Measurements from ENCODE around the gene EHD4.

The EHD4 gene

GRCh38 chr15:41943543-41944312, 28.6 kb downstream of the EHD4 start:
- no peak for ATAC-seq
- no peak for DNase-seq (ENCODE audit: low spot score in 2 of 2)
- H3K27ac Mint-ChIP-seq = peak overlapping the region; percentile 68
- peaks cover 33% of the 10 kb centered on the region for H3K4me1 Mint-ChIP-seq
- peaks cover 64% of the 10 kb centered on the region for H3K36me3 Mint-ChIP-seq
- H3K4me3 Mint-ChIP-seq = no peak overlapping the region
- no peaks in the 10 kb centered on the region for H3K9me3 Mint-ChIP-seq

DNA sequence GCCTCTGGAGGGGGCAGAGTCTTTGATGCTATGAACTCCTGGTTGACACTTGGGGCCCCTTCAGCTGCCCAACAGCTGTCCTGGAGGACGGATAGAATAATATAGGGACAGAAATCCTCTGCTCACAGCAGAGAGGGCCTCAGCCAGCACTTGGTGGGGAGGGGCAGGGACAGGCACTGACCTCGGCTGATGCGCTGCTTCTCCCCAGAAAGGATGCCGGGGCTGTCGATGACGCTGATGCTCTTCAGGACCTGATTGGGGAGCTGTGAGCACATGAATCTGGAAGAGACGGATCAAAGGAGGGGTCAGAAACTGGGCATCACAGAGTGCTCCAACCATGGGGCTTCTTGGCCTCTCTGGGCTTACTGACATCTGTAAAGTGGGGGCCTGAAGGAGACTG, 29.5 kb downstream of the EHD4 start:
- ATAC-seq (no peak), DNase-seq (ENCODE audit: low spot score in 2 of 2) (no peak)
- peaks cover 64% of the 10 kb centered on the region for H3K36me3 Mint-ChIP-seq
- H3K4me3 Mint-ChIP-seq = no peak overlapping the region
- H3K4me1 Mint-ChIP-seq = peaks cover 34% of the 10 kb centered on the region
- no peaks in the 10 kb centered on the region for H3K9me3 Mint-ChIP-seq
- H3K27ac Mint-ChIP-seq = peak overlapping the region; percentile 68

DNA sequence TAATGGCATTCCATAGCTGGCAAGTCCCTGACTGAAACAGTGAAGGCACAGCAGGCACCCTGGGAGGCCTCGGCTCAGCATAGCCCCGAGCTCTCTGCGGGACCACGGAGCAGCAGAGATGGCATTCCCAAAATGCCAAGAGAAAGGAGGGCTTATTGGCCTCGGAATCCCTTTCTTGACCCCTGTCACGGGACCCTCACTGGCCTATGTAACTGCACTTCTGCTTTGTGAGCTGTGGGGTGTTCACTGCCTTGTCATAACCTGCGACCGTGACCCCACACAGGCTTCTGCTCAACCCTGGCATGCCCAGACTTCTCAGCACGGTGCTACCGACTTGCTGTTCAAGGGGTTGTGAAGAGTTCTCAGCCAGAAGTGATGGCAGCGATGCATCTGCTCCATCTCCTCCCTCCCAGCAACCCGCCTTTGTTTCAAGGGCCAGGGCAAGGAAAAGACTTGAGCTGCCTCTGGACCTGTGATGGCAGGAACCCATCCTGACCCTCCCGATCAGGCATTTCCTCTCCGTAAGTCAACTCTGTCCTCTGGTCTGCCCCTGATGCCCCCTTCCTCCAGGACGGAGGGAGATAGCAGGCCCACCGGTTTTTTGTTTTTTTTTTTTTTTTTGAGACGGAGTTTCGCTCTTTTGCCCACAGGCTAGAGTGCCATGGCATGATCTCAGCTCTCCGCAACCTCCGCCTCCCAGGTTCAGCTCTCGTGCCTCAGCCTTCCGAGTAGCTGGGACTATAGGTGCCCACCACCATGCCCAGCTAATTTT, 30.5 kb downstream of the EHD4 start:
- Mint-ChIP-seq H3K4me3 (no peak overlapping the region), H3K27ac (peak overlapping the region; percentile 68), H3K9me3 (no peaks in the 10 kb centered on the region), H3K4me1 (peaks cover 45% of the 10 kb centered on the region), H3K36me3 (peaks cover 66% of the 10 kb centered on the region)
- DNase-seq (ENCODE audit: low spot score in 2 of 2) = no peak
- ATAC-seq = no peak

DNA sequence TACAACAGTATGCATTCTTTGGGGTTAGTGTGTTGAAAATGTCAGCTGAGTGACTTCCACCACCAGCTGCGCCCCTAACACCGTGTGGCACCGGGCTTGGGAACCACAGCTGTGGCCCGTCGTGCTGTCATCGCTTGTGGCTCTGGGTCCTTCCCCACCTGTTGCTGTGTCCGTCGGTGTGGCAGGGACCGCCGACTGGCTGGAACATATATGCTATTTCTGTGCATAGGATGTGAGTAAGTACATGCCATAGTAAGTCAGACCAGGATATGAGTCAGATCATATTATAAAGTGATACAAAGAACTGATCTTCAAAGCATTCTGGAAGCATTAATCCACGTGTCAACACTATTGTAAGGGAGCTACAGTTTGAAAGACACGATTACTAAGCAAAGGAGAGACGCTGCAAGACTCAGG, 31.9 kb downstream of the EHD4 start:
- Mint-ChIP-seq H3K27ac (peak overlapping the region; percentile 79), H3K4me3 (peak overlapping the region; percentile 27), H3K9me3 (no peaks in the 10 kb centered on the region), H3K4me1 (peaks cover 58% of the 10 kb centered on the region), H3K36me3 (peaks cover 79% of the 10 kb centered on the region)
- DNase-seq (ENCODE audit: low spot score in 2 of 2) (peak; percentile 47 to 80), ATAC-seq (peak; percentile 88)

GRCh38 chr15:41939986-41940385, 32.4 kb downstream of the EHD4 start:
- Mint-ChIP-seq H3K4me1 (peaks cover 58% of the 10 kb centered on the region), H3K36me3 (peaks cover 76% of the 10 kb centered on the region), H3K4me3 (peak overlapping the region; percentile 27), H3K27ac (peak overlapping the region; percentile 79), H3K9me3 (no peaks in the 10 kb centered on the region)
- no peak for DNase-seq (ENCODE audit: low spot score in 2 of 2)
- no peak for ATAC-seq

DNA sequence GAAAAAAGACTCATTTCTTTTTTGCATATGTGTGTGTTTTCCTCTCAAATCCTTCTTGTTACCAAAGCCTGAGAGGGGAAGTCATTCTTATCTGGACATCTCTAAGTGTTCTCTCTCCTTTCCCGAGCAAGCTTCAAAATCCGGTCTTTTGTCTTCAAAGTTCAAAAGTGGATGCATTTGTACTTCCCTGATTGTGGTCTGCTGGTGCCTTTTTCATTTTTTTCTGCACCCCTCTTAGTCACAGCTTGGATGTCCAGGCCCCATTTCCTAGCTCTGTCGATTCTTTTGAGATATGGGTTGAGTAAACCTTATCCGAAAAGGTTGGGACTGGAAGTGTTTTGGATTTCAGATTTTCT, 34.8 kb downstream of the EHD4 start:
- peak overlapping the region; percentile 67 for H3K4me3 Mint-ChIP-seq
- peaks cover 82% of the 10 kb centered on the region for H3K36me3 Mint-ChIP-seq
- ATAC-seq = no peak

DNA sequence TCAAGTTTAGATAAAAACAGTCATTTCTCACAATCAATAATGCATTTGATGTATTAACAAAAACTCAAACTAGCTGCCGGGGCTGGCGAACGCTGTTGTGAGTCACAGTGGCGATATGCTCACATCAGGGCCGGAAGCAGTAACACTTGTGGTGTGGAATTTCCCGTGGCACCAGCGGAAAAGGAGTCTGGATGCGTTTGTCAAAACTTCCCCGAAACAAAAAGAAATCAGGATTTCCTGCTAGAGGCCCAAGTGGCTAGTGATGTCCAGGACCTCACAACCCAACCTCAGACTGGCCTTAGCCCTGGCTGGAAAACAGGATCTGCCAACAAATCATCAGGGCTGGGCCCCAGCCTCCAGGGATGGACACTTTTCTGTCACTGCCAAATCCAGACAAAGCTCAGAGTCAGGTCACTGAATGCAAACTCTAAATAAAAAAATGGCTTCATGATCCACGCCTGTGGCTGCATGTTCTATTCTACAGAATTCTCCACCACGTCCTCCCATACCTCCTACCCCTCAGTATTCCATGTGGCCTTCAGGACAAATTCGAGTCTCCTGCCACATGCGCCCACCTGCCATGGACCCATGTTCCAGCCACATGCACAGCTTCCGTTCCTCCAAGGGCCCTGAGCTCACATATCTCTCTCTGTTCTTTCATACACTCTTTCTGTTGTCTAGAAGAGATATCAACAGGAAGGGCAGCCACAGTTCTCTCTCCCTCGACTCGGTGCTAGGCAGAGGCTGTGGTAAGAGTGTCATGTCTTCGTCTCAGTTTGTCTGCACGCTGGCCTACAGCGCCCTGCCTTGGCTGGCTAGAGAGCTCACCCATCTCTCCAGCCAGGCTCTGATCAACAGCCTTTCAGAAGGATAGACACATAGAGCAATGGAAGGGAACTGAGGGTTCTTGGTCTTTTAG, 35.4 kb downstream of the EHD4 start:
- Mint-ChIP-seq H3K4me1 (peaks cover 67% of the 10 kb centered on the region), H3K27ac (peak overlapping the region; percentile 96), H3K9me3 (no peaks in the 10 kb centered on the region), H3K4me3 (peak overlapping the region; percentile 67), H3K36me3 (peaks cover 82% of the 10 kb centered on the region)
- DNase-seq (ENCODE audit: low spot score in 2 of 2) (peak; percentile 51 to 86), ATAC-seq (peak; percentile 76)

More for the DNA sequence above, 34.8 kb downstream of the EHD4 start:
- no peak for DNase-seq (ENCODE audit: low spot score in 2 of 2)
- Mint-ChIP-seq H3K4me1 (peaks cover 73% of the 10 kb centered on the region), H3K27ac (peak overlapping the region; percentile 96), H3K9me3 (no peaks in the 10 kb centered on the region)

- Mint-ChIP-seq H3K36me3 (peaks cover 77% of the 10 kb centered on the region), H3K4me3 (peak overlapping the region; percentile 67), H3K9me3 (no peaks in the 10 kb centered on the region), H3K4me1 (peaks cover 64% of the 10 kb centered on the region), H3K27ac (peak overlapping the region; percentile 96)
- ATAC-seq (no peak), DNase-seq (ENCODE audit: low spot score in 2 of 2) (no peak)
Measured at GRCh38 chr15:41936155-41936554, 36.2 kb downstream of the EHD4 start.

DNA sequence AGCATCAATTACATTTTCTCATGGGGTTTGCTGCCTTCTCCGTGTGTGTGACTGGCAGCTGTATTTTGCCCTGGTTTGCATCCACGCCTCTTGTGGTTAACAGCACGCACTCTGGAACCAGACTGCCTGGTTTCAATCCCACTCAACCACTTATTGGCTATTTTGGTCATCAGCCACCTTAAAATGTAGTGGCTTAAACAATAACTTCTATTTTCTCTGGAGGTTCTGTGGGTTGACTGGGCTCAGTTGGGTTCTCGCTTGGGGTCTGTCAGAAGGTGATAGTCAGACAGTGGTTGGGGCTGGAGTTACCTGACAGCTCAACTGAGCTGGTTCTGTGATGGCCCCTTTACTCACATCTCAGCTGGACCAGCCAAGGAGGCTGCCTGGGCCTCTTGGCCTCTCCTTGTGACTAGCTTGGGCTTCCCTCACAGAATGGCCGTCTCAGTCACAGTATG, 36.8 kb downstream of the EHD4 start:
- ATAC-seq = peak; percentile 54
- H3K36me3 Mint-ChIP-seq = peaks cover 71% of the 10 kb centered on the region

DNA sequence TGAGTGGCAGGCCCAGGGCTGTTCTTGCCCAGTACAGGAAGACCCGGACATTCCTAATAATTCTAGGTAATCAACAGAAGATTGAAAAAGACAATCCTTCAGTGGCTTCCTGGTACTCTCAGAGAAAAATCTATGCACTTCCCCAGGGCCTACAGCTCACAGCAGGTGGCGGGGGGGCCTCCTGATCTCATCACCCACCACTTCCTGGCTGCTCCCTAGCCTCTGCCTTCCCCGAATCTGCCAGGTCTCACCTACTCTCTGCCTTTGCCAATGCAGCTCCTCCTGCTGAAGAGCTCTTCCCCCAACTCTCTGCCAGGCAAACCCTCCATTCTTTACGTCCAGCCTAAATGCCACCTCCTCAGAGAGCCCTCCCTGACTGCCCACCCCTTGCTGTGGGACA, 37.5 kb downstream of the EHD4 start:
- ATAC-seq (peak; percentile 68), DNase-seq (ENCODE audit: low spot score in 2 of 2) (peak; percentile 28 to 77)
- peaks cover 53% of the 10 kb centered on the region for H3K4me1 Mint-ChIP-seq
- no peaks in the 10 kb centered on the region for H3K9me3 Mint-ChIP-seq
- H3K27ac Mint-ChIP-seq = peak overlapping the region; percentile 96
- H3K4me3 Mint-ChIP-seq = peak overlapping the region; percentile 67
- H3K36me3 Mint-ChIP-seq = peaks cover 63% of the 10 kb centered on the region

More for the DNA sequence above, 36.8 kb downstream of the EHD4 start:
- DNase-seq (ENCODE audit: low spot score in 2 of 2) = peak in 1 of 2 donors; percentile 74
- Mint-ChIP-seq H3K4me3 (peak overlapping the region; percentile 67), H3K9me3 (no peaks in the 10 kb centered on the region), H3K4me1 (peaks cover 58% of the 10 kb centered on the region), H3K27ac (peak overlapping the region; percentile 96)

DNA sequence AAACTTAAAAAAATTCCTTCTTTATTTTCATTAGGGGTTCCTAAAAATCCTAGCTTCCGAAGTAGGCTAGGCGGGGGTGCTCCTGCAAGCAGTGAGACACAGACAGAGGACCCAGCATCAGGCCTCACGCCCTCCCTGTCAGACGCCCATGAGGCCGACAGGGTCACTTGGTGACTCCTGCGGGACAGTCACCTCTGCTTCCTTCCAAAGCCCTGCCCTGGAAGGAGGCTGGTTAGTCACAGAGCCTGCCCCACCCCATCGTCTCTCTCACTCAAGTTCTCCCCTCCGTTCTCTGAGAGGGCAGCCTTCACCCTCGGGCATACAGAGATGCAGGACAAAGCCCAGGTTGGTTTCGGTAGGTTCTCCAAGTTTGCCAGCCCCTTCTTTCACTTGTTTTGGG, 38.6 kb downstream of the EHD4 start:
- DNase-seq (ENCODE audit: low spot score in 2 of 2) (no peak), ATAC-seq (no peak)
- H3K36me3 Mint-ChIP-seq = peaks cover 53% of the 10 kb centered on the region
- H3K4me1 Mint-ChIP-seq = peaks cover 53% of the 10 kb centered on the region
- H3K9me3 Mint-ChIP-seq = no peaks in the 10 kb centered on the region
- H3K27ac Mint-ChIP-seq = peak overlapping the region; percentile 96
- peak overlapping the region; percentile 67 for H3K4me3 Mint-ChIP-seq

DNA sequence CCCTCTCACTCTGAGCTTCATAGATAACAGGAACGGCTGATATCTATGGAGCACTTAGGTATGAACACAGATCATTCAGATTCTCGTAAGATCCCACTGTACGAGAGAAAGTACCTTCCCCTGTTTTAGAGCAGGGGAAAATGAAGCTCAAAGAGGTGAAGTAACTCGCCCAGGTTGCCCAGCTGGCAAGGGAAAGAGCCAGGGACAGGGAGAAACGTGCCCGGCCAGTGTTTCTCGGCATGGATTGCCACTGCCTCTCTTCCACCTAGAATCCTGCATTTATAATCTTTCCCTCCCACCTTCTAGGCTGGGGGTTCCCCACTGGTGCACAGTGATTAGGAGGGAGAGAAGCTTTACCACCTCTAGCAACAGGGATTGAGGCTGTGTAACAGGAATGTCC, 39.0 kb downstream of the EHD4 start:
- Mint-ChIP-seq H3K27ac (peak overlapping the region; percentile 96), H3K36me3 (peaks cover 50% of the 10 kb centered on the region), H3K4me1 (peaks cover 53% of the 10 kb centered on the region), H3K4me3 (no peak overlapping the region), H3K9me3 (no peaks in the 10 kb centered on the region)
- DNase-seq (ENCODE audit: low spot score in 2 of 2) (no peak), ATAC-seq (no peak)

DNA sequence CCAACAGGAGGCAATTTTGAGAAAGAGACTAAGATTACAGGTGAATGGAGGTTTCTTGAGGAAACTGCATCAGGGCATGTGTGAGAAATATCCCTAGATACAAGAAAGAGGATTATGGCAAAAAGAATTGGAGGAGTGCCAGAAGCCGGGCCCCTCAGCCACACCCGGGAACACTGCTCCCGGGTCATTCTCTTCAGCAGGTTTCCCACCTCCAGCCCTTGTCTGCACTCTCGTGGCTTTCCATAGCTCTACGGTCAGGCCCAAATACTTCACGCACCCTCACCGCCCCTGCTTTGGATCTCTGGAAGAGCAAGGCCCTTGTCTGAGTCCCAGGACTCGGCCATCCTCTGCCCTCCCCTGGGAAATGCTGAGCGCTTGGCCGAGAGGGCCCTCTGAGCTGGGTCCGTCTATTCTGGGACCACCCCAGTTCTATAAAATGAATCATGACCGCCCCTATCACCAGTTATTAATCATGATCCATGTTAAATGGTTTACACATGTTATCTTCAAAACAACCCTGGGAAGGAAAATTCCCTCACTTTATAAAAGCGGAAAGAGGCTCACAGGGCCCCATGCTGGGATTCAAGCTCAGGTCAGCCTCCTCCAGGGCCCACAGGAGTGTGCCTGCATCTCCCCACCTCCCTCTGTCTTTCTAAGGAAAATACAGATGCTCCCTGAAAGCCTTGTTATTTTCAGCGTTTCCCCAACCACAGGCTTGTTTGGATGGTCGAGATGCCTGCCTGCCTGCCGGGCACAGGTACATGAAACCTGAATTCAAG, 39.7 kb downstream of the EHD4 start:
- Mint-ChIP-seq H3K27ac (peak overlapping the region; percentile 96), H3K36me3 (peaks cover 45% of the 10 kb centered on the region), H3K9me3 (no peaks in the 10 kb centered on the region), H3K4me3 (no peak overlapping the region), H3K4me1 (peaks cover 51% of the 10 kb centered on the region)
- ATAC-seq (no peak), DNase-seq (ENCODE audit: low spot score in 2 of 2) (no peak)

DNA sequence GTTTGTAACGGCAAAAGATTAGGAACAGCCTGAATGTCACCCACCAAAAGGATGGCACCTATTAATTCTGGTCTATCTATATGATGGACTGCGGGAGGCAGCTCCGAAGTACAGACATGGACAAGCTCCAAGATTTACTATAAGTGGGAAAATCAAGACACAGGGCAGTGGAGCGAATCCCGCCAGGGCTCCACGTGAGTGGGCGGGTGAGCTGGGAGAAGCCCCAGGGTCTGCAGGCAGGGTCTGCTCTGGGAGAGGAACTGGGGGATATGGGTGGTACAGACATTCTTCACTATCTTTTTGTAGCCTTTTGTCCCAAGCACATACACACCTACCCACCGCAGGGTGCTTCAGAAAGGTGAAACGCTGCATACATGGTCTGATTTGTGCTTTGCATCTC, 40.3 kb downstream of the EHD4 start:
- Mint-ChIP-seq H3K4me3 (no peak overlapping the region), H3K4me1 (peaks cover 51% of the 10 kb centered on the region), H3K27ac (no peak overlapping the region), H3K9me3 (no peaks in the 10 kb centered on the region), H3K36me3 (peaks cover 39% of the 10 kb centered on the region)
- DNase-seq (ENCODE audit: low spot score in 2 of 2) (no peak), ATAC-seq (no peak)

All from stimulated activated effector memory CD8-positive, alpha-beta T cell treated with anti-CD3 and anti-CD28 coated beads, Interleukin-12 subunit alpha, Interleukin-12 subunit beta, amount 100 ng/mL, for 72 hours (primary cell).